ENCODE data around the gene NME4. TPM values are rescaled to one million over a fixed set of nuclear protein-coding genes. Genes with fewer than 3 reads are reported as not detected.

NME4 gene
- total and polyA plus RNA-seq, 3 donors from 2014 or later: 79.2 to 107 (median 87.5) TPM

- H3K27me3 ChIP-seq: no peaks in the 10 kb centered on the region
- TF ChIP-seq CTCF (IDR thresholded peaks at IDR 0.05) (no peak), POLR2A (IDR thresholded peaks at IDR 0.05) (no peak)
- H3K4me1 ChIP-seq: no peaks in the 10 kb centered on the region
- DNase-seq: no peak
- WGBS, 2 donors: 43 to 74% methylated on average over 5 to 21 of the region's 24 CpGs
- no peaks in the 10 kb centered on the region for H3K36me3 ChIP-seq (ENCODE audit: low read depth, missing control alignments)
- H3K9me3 ChIP-seq: no peaks in the 10 kb centered on the region
- intact Hi-C loops (cut with DNase I; ENCODE audit: low total_unique reads): no loop called here
- no peak overlapping the region for H3K4me3 ChIP-seq
- no peak overlapping the region for H3K27ac ChIP-seq
Observed at GRCh38 chr16:363766-364490, 33.1 kb upstream of the NME4 start.

- H3K36me3 ChIP-seq (ENCODE audit: low read depth, missing control alignments): no peaks in the 10 kb centered on the region
- TF ChIP-seq POLR2A (IDR thresholded peaks at IDR 0.05) (no peak), CTCF (IDR thresholded peaks at IDR 0.05) (no peak)
- H3K4me3 ChIP-seq: no peak overlapping the region
- H3K27me3 ChIP-seq: no peaks in the 10 kb centered on the region
- H3K27ac ChIP-seq: no peak overlapping the region
- peaks cover 7% of the 10 kb centered on the region for H3K4me1 ChIP-seq
- intact Hi-C loops (cut with DNase I; ENCODE audit: low total_unique reads): no loop called here
- H3K9me3 ChIP-seq: no peaks in the 10 kb centered on the region
- 62% methylated on average over 18 to 19 of the region's 19 CpGs for WGBS, 2 donors
- no peak for DNase-seq
Observed at GRCh38 chr16:364595-365491, 32.2 kb upstream of the NME4 start.

GRCh38 chr16:366476-366875 lies 30.5 kb upstream of the NME4 start:
- TF ChIP-seq POLR2A (IDR thresholded peaks at IDR 0.05) (no peak), CTCF (IDR thresholded peaks at IDR 0.05) (no peak)
- H3K4me3 ChIP-seq: no peak overlapping the region
- no peak for DNase-seq
- no peaks in the 10 kb centered on the region for H3K9me3 ChIP-seq
- H3K27me3 ChIP-seq: no peaks in the 10 kb centered on the region
- peaks cover 17% of the 10 kb centered on the region for H3K4me1 ChIP-seq
- intact Hi-C loops (cut with DNase I; ENCODE audit: low total_unique reads): no loop called here
- WGBS, 2 donors: 88 to 94% methylated on average over 9 to 10 of the region's 10 CpGs
- H3K27ac ChIP-seq: no peak overlapping the region
- H3K36me3 ChIP-seq (ENCODE audit: low read depth, missing control alignments): no peaks in the 10 kb centered on the region

- no peak overlapping the region for H3K27ac ChIP-seq
- peaks cover 26% of the 10 kb centered on the region for H3K4me1 ChIP-seq
- intact Hi-C loops (cut with DNase I; ENCODE audit: low total_unique reads): no loop called here
- TF ChIP-seq CTCF (IDR thresholded peaks at IDR 0.05) (no peak), POLR2A (IDR thresholded peaks at IDR 0.05) (no peak)
- WGBS, 2 donors: 92 to 94% methylated on average over 13 to 18 of the region's 18 CpGs
- no peak overlapping the region for H3K4me3 ChIP-seq
- no peaks in the 10 kb centered on the region for H3K9me3 ChIP-seq
- no peaks in the 10 kb centered on the region for H3K27me3 ChIP-seq
- H3K36me3 ChIP-seq (ENCODE audit: low read depth, missing control alignments): no peaks in the 10 kb centered on the region
- no peak for DNase-seq
Observed at GRCh38 chr16:367333-367903, 29.6 kb upstream of the NME4 start.

Data from testis (tissue), 3 donors.